GM18507 (cell line): ENCODE measurements around the gene CDYL2.

Source experiments
- DNase-seq: peaks from one replicate; pipeline ENCODE4 v3.0.0; 2011; ENCODE audit warnings: low read depth; ENCODE audit not compliant: insufficient read length; ENCODE audit errors: extremely low spot score
- FAIRE-seq: peaks from 2 replicates; lab custom pipeline; 2011; peaks lifted over from hg19 to GRCh38; lab: Jason Lieb, UNC

The CDYL2 gene

GRCh38 chr16:80612461-80613017, 191.9 kb downstream of the CDYL2 start:
- FAIRE-seq: no peak

GRCh38 chr16:80611930-80612327, 192.5 kb downstream of the CDYL2 start:
- DNase-seq: no peak
- no peak for FAIRE-seq

More at GRCh38 chr16:80612461-80613017, 191.9 kb downstream of the CDYL2 start:
- DNase-seq: no peak

DNA sequence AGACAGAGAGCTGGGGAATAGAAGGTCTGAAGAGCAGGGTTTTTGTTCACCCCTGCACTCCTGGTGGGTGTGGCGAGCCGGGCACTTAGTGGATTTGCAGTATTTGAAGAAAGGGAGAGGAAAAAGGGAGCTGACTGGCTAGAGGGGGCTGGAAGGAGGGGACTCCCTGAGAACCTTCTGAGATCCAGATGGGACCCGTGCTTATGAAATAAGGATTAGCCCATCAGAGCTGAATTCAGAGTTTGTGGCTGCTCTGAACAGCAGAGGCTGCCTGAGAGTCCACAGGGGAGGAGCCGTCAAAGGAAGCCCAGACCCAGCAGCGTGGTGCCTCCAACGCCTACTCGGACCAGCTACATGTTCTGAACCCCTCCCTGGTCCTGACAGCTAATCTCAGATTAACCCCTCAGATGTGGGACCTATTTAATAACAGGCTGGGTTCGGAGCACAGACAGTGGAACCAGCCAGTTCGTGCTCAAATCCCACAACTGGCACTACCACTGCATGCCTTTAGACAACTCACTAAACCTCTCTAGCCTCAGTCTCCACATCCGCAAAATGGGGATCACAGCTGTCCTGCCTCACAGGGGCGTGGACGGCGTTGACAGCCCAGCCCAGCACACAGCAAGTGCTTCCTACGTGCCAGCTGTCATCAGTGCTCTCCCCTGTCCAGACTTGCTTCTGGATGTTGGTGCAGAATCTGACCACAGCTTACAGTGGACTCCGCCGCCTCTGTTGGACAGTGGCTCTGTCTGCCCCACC, 193.0 kb downstream of the CDYL2 start:
- FAIRE-seq: no peak
- no peak for DNase-seq

GRCh38 chr16:80610481-80611156, 193.8 kb downstream of the CDYL2 start:
- DNase-seq (no peak), FAIRE-seq (no peak)

- DNase-seq (no peak), FAIRE-seq (no peak)
Observed at GRCh38 chr16:80608946-80609345, 195.5 kb downstream of the CDYL2 start.

- FAIRE-seq: no peak
- DNase-seq: no peak
Observed at GRCh38 chr16:80607204-80607603, 197.2 kb downstream of the CDYL2 start.

DNA sequence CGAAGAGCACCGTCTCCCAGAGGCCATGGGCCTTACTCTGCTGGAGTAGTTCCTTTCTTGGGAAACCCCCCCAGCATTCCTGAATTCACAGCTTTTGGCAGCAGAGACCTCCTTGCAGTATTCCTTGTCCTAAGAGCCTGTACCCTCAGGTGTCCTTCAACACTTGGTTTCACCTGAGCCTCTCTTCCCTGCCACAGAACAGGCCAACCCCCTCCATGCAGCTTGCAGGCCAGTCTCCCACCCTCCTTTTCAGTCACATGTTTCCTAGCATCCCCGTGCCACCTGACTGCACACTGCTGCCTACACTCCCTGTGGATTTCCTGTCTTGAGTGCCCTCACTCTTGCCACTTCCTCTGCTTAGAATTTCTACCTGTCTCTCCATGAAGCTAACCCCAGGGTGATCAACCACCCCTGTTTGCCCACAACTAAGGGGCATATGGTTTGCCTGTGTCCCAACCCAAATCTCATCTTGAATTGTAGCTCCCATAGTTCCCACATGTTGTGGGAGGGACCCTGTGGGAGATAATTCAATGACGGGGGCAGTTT, 198.1 kb downstream of the CDYL2 start:
- FAIRE-seq (no peak), DNase-seq (no peak)

- FAIRE-seq (no peak), DNase-seq (no peak)
Observed at GRCh38 chr16:80604600-80605355, 199.6 kb downstream of the CDYL2 start.

GRCh38 chr16:80602894-80603293, 201.5 kb downstream of the CDYL2 start:
- FAIRE-seq: no peak
- no peak for DNase-seq

GRCh38 chr16:80601182-80601581, 203.2 kb downstream of the CDYL2 start:
- no peak for DNase-seq
- FAIRE-seq: no peak

- no peak for FAIRE-seq
- no peak for DNase-seq
Observed at GRCh38 chr16:80599466-80599865, 204.9 kb downstream of the CDYL2 start.

DNA sequence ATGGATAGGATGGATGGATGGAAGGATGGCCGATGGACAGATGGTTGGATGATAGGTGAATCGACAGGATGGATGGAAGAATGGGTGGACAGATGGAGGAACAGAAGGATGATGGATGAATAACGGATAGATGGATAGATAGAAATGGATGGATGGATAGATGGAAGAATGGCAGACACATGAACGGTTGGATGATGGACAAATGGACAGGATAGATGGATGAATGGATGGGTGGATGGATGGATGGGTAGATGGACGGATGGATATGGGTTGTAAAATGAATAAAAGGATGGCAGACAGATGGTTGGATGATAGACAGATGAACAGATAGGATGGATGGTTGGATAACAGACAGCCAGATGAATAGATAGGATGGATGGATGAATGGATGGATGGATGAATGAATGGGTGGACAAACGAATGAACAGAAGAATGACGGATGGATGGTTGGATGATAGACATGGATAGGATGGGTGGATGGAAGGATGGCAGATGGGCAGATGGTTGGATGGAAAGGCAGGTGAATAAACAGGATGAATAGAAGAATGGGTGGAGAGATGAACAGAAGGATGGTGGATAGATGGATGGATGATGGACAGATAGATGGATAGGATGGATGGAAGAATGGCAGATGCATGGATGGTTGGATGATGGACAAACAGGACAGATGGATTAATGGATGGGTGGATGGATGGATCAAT, 207.7 kb downstream of the CDYL2 start:
- DNase-seq (no peak), FAIRE-seq (no peak)

- no peak for DNase-seq
- no peak for FAIRE-seq
Observed at GRCh38 chr16:80594756-80595155, 209.6 kb downstream of the CDYL2 start.

DNA sequence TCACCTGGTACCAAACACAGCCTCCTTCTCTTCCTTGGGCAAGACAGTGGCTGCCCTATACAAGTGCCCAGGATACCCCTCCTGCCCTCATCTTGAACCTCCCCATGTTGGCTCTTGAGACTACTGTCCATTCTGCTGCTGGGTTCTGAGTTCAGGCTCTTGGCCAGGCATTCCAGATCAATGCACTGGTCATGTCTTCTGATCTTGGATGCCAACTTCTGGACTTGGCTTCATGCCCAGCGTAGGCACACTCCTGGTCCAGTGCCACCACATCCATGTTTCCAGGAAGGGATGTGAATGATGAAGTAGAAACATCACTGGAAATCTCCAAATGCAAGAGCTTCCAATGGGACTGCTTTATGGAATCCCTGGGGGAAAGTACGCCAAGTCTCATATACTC, 212.1 kb downstream of the CDYL2 start:
- DNase-seq (no peak), FAIRE-seq (no peak)

GRCh38 chr16:80591071-80591915, 213.1 kb downstream of the CDYL2 start:
- DNase-seq: no peak
- no peak for FAIRE-seq

GRCh38 chr16:80587071-80587470, 217.3 kb downstream of the CDYL2 start:
- no peak for FAIRE-seq

DNA sequence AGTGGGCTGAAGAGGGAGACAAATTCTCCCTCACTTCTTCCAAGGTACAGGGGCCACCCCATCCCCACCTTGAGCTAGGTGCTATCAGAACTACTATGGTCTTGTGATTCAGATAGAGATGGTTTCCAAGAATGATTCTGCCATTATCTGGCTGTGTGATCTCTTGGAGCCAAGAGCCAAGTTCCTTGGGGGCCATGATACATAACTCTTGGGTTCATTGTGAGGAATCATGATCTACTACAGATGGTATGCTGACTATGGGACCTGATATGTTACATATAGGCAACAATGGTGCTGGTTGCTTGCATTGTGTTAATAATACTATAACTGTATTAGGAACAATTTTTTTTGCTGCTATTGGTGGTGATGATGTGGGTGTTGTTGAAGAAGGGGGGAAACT, 217.9 kb downstream of the CDYL2 start:
- DNase-seq: no peak
- FAIRE-seq: no peak

More at GRCh38 chr16:80587071-80587470, 217.3 kb downstream of the CDYL2 start:
- DNase-seq: no peak

DNA sequence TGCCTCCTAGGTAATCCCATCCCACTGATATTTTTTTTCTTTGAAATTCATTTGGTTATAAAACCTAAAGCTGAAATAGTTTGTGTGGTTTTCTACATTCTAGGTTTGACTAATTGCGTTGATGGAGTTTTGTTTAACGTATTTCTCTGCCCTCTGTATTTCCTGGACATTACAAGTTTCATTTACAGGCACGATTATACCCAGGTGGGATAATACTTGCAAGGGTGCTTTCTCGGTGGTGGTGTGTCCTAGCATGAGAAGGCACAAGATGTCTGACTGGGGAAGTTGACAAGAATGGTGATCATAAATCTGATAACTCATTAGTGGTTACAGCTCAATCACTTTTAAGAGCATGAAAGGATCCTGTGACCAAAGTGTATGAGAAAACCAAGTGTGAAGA, 218.6 kb downstream of the CDYL2 start:
- FAIRE-seq (peak; percentile 58), DNase-seq (no peak)
